ENCODE results near the gene DIPK1C. TPM values are rescaled to one million over a fixed set of nuclear protein-coding genes. Genes with fewer than 3 reads are reported as not detected.
"Not testable (repeated sequence)": the region's sequence is repeated elsewhere in the genome, so short reads cannot be mapped to it uniquely, and the experiment has no call there.

DIPK1C gene
- total RNA-seq, 1 experiment from 2014 or later = not detected

GRCh38 chr18:74501386-74501785 is 44.3 kb upstream of the DIPK1C start:
- no peak overlapping the region for H3K4me2 ChIP-seq (ENCODE audit: low read length)
- RAD21 ChIA-PET (ENCODE audit: low non-redundant PET in 1 of 2, low total read pairs in 2 of 2, uncharacterized antibody in 2 of 2, unreplicated experiment in 2 of 2) = no interaction called here

GRCh38 chr18:74500774-74501173 is 43.7 kb upstream of the DIPK1C start:
- RAD21 ChIA-PET (ENCODE audit: low non-redundant PET in 1 of 2, low total read pairs in 2 of 2, uncharacterized antibody in 2 of 2, unreplicated experiment in 2 of 2) = not testable (repeated sequence)

More at GRCh38 chr18:74501386-74501785, 44.3 kb upstream of the DIPK1C start:
- ATAC-seq (no peak), DNase-seq (ENCODE audit: low read depth, low spot score) (no peak)
- intact Hi-C loops (cut with micrococcal nuclease) = no loop called here
- no peaks in the 10 kb centered on the region for H4K20me1 ChIP-seq (ENCODE audit: insufficient read depth)
- no peaks in the 10 kb centered on the region for H3K9me3 ChIP-seq (ENCODE audit: control insufficient read depth in 1 of 2, insufficient read depth in 1 of 2, low read depth in 1 of 2, low read length in 2 of 2)
- no peak for TF ChIP-seq CBX3 (IDR thresholded peaks at IDR 0.05; ENCODE audit: low read depth)
- TF ChIP-seq EGR1 (IDR thresholded peaks at IDR 0.05; ENCODE audit: low read depth) = no peak
- TF ChIP-seq ATF3 (IDR thresholded peaks at IDR 0.05) = no peak
- CTCF ChIA-PET = no interaction called here
- H2AFZ ChIP-seq (ENCODE audit: low read depth, low read length, poor library complexity, severe bottlenecking) = no peak overlapping the region
- H3K4me1 ChIP-seq (ENCODE audit: control insufficient read depth in 1 of 2, insufficient read depth in 2 of 2, low read length in 2 of 2) = peaks cover 6 to 7% of the 10 kb centered on the region in 2 experiments
- BruUV-seq (replicated peaks) = no TSS peak
- H3K36me3 ChIP-seq (ENCODE audit: control insufficient read depth in 1 of 2, insufficient read depth in 2 of 2, low read length in 2 of 2) = peaks cover 15 to 32% of the 10 kb centered on the region in 2 experiments; a peak in 3 of 4 replicates
- POLR2A ChIA-PET = no interaction called here
- H3K9ac ChIP-seq (ENCODE audit: low read length) = no peak overlapping the region
- H3K27me3 ChIP-seq (ENCODE audit: insufficient read depth, low read length) = no peaks in the 10 kb centered on the region
- no peak overlapping the region for H3K4me3 ChIP-seq (replicated peaks in 1 of 2; ENCODE audit: low read depth in 1 of 2, low read length in 2 of 2)
- no peaks in the 10 kb centered on the region for H3K9me2 ChIP-seq (ENCODE audit: insufficient read depth)
- peaks cover 40% of the 10 kb centered on the region for H3K79me2 ChIP-seq (ENCODE audit: insufficient read depth, low read length)
- no peak overlapping the region for H3K27ac ChIP-seq (ENCODE audit: low read depth, low read length)

More at GRCh38 chr18:74500774-74501173, 43.7 kb upstream of the DIPK1C start:
- H3K9me2 ChIP-seq (ENCODE audit: insufficient read depth); H3K4me1 ChIP-seq (ENCODE audit: control insufficient read depth in 1 of 2, insufficient read depth in 2 of 2, low read length in 2 of 2); intact Hi-C loops (cut with micrococcal nuclease); H2AFZ ChIP-seq (ENCODE audit: low read depth, low read length, poor library complexity, severe bottlenecking); H3K27ac ChIP-seq (ENCODE audit: low read depth, low read length); H3K27me3 ChIP-seq (ENCODE audit: insufficient read depth, low read length); ATAC-seq; BruUV-seq (replicated peaks); H3K9me3 ChIP-seq (ENCODE audit: control insufficient read depth in 1 of 2, insufficient read depth in 1 of 2, low read depth in 1 of 2, low read length in 2 of 2); DNase-seq (ENCODE audit: low read depth, low spot score); CTCF ChIA-PET; H3K4me3 ChIP-seq (replicated peaks in 1 of 2; ENCODE audit: low read depth in 1 of 2, low read length in 2 of 2); POLR2A ChIA-PET; H3K4me2 ChIP-seq (ENCODE audit: low read length); H3K9ac ChIP-seq (ENCODE audit: low read length); H4K20me1 ChIP-seq (ENCODE audit: insufficient read depth): not testable (repeated sequence)
- Histone ChIP-seq H3K79me2 (ENCODE audit: insufficient read depth, low read length) (peaks cover 40% of the 10 kb centered on the region), H3K36me3 (ENCODE audit: control insufficient read depth in 1 of 2, insufficient read depth in 2 of 2, low read length in 2 of 2) (peaks cover 14 to 28% of the 10 kb centered on the region in 2 experiments; a peak in 3 of 4 replicates)
